ENCODE measurements around the gene BNC2. TPM values are rescaled to one million over a fixed set of nuclear protein-coding genes. Genes with fewer than 3 reads are reported as not detected.

BNC2 gene
- total and polyA plus RNA-seq, 2 of the 4 experiments (the other 2 are of a cell fraction): 15.5 to 45.2 TPM

GRCh38 chr9:16610538-16610937, 259.9 kb downstream of the BNC2 start:
- in situ Hi-C loops (cut with MboI; ENCODE audit: low sequenced_read_pairs): no loop called here
- dilution Hi-C loops (cut with HindIII; ENCODE audit: low sequenced_read_pairs, unreplicated experiment): no loop called here
- Histone ChIP-seq H2BK15ac (ENCODE audit: low read depth, low read length) (no peak overlapping the region), H2BK5ac (ENCODE audit: low read depth, low read length, poor library complexity, severe bottlenecking) (no peak overlapping the region), H3K79me1 (ENCODE audit: low read depth in 1 of 2, low read length in 2 of 2) (peaks cover 21 to 52% of the 10 kb centered on the region in 2 experiments; a peak in 3 of 4 replicates), H3K4me1 (ENCODE audit: control insufficient read depth, insufficient read depth, low read length) (peaks cover 6% of the 10 kb centered on the region), H3K18ac (ENCODE audit: low read depth, low read length) (no peak overlapping the region), H3K14ac (replicated peaks; ENCODE audit: low read depth, low read length) (no peak overlapping the region), H3K9me1 (ENCODE audit: insufficient read depth, low read length) (peaks cover 3% of the 10 kb centered on the region; the same call in 1 of the 2 replicates), H4K8ac (ENCODE audit: low read depth in 2 of 2, low read length in 2 of 2) (no peak overlapping the region), H2AK5ac (ENCODE audit: low read depth, low read length) (no peak overlapping the region), H3K27ac (ENCODE audit: insufficient read depth, low read length) (no peak overlapping the region), H3K4me3 (ENCODE audit: insufficient read depth, low read depth, low read length) (no peak overlapping the region), H4K5ac (ENCODE audit: low read depth, low read length) (no peak overlapping the region), H3K9ac (ENCODE audit: low read depth, low read length) (no peak overlapping the region), H4K20me1 (ENCODE audit: insufficient read depth, low read length) (peaks cover 5% of the 10 kb centered on the region; the same call in 1 of the 2 replicates), H3K23ac (ENCODE audit: low read depth, low read length) (no peak overlapping the region), H3K4me2 (ENCODE audit: low read depth, low read length) (no peak overlapping the region), H2AK9ac (replicated peaks; ENCODE audit: low read depth, low read length, poor library complexity) (no peak overlapping the region), H2AFZ (replicated peaks; ENCODE audit: low read length, poor library complexity) (no peak overlapping the region), H2BK120ac (ENCODE audit: low read depth, low read length) (no peak overlapping the region), H3K9me3 (ENCODE audit: control insufficient read depth, insufficient read depth, low read length) (no peaks in the 10 kb centered on the region), H3K56ac (ENCODE audit: extremely low read depth, insufficient read depth, low read length) (no peak overlapping the region), H4K91ac (ENCODE audit: insufficient read depth, low read depth, low read length) (no peak overlapping the region), H3K36me3 (ENCODE audit: control insufficient read depth, insufficient read depth, low read length) (no peaks in the 10 kb centered on the region), H3K27me3 (ENCODE audit: control insufficient read depth, insufficient read depth, low read length) (no peaks in the 10 kb centered on the region), H2BK20ac (ENCODE audit: low read depth, low read length) (no peak overlapping the region), H3K4ac (ENCODE audit: low read depth, low read length) (no peak overlapping the region)
- CTCF ChIA-PET: no interaction called here
- POLR2A ChIA-PET (ENCODE audit: unreplicated experiment): no interaction called here
- no peak for DNase-seq
- no TSS peak for BruUV-seq (replicated peaks)
- ATAC-seq (ENCODE audit: low read depth): no peak
- no peak for TF ChIP-seq RAD21 (IDR thresholded peaks at IDR 0.05; ENCODE audit: low read length)
- no peak for TF ChIP-seq MAZ (IDR thresholded peaks at IDR 0.05; ENCODE audit: borderline replicate concordance, low read depth, low read length)
- TF ChIP-seq CTCF (conservative IDR thresholded peaks at IDR 0.05; ENCODE audit: low read depth, low read length): no peak
- TF ChIP-seq NFE2L2 (IDR thresholded peaks at IDR 0.05; ENCODE audit: low read depth, low read length): no peak
- TF ChIP-seq RCOR1 (IDR thresholded peaks at IDR 0.05; ENCODE audit: insufficient replicate concordance, low read length): no peak
- no peak for TF ChIP-seq RFX5 (IDR thresholded peaks at IDR 0.05; ENCODE audit: low read depth, low read length)
- no peak for TF ChIP-seq BHLHE40 (IDR thresholded peaks at IDR 0.05; ENCODE audit: low read depth, low read length)
- TF ChIP-seq MAFK (IDR thresholded peaks at IDR 0.05; ENCODE audit: low read depth, low read length): no peak
- no peak for TF ChIP-seq CEBPB (IDR thresholded peaks at IDR 0.05; ENCODE audit: low read depth, low read length)
- no peak for TF ChIP-seq CHD1 (IDR thresholded peaks at IDR 0.05; ENCODE audit: low read depth, low read length)
- TF ChIP-seq FOS (IDR thresholded peaks at IDR 0.05; ENCODE audit: low read depth, low read length): no peak
- TF ChIP-seq ELK1 (IDR thresholded peaks at IDR 0.05; ENCODE audit: borderline replicate concordance, low read depth, low read length): no peak
- no peak for TF ChIP-seq POLR2A (IDR thresholded peaks at IDR 0.05; ENCODE audit: low read depth, low read length)
- TF ChIP-seq SMC3 (IDR thresholded peaks at IDR 0.05; ENCODE audit: low read depth, low read length): no peak
- no peak for TF ChIP-seq MXI1 (IDR thresholded peaks at IDR 0.05; ENCODE audit: borderline replicate concordance, low read depth, low read length)
- no peak for TF ChIP-seq USF2 (IDR thresholded peaks at IDR 0.05; ENCODE audit: low read depth, low read length)
- WGBS, 2 experiments (ENCODE audit: extremely low coverage in 2 of 2, insufficient read length in 1 of 2): 60% methylated on average over 1 of the region's 3 CpGs; no CpG with 5 or more reads in 1 of the 2 experiments
- intact Hi-C loops (cut with micrococcal nuclease): no loop called here
